GM19467 (cell line): Measurements from ENCODE around the gene TACO1.

Source experiments
- ATAC-seq: cut with Tn5 transposase; IDR thresholded peaks from one replicate; pipeline ENCODE4 v1.9.1; 2021; ENCODE audit warnings: mild to moderate bottlenecking, moderate library complexity; ENCODE audit not compliant: unreplicated experiment

The TACO1 gene

DNA sequence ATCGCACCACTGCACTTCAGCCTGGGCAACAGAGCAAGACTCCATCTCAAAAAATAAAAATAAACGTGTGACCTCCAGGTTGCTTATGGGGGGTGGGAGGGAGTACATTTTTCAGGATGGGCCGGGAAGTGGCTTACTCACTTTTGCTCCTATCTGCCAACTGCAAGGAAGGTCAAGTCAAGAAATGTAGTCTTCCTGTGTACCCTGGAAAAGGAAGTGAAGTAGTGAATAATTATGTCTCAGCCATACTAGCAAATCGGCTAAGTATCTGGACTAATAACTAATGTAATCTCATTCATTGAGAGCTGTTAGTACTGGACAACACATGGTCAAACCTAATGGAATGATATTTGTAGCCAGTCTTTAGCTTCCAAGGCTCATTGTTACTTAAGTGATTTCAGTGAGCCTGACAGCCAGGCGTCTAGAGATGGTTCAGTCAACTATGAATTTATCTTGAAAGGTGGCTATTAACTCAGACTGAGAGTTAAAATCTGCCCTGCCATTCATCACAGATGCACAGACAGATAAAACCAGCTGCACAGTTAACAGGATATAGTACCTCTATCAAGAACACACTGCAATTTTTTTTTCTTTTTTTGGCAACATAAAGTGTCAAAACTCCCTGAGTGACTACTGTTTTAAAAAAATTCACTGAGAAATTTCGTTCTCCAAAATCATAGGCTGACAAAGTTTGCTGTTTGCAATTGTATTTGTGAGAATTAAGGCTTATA lies 3.7 kb upstream of the TACO1 start:
- no peak for ATAC-seq

- ATAC-seq = no peak
Observed at GRCh38 chr17:63598281-63598680, 2.4 kb upstream of the TACO1 start.

- ATAC-seq = no peak
Observed at GRCh38 chr17:63601439-63602371, 1.0 kb downstream of the TACO1 start.

DNA sequence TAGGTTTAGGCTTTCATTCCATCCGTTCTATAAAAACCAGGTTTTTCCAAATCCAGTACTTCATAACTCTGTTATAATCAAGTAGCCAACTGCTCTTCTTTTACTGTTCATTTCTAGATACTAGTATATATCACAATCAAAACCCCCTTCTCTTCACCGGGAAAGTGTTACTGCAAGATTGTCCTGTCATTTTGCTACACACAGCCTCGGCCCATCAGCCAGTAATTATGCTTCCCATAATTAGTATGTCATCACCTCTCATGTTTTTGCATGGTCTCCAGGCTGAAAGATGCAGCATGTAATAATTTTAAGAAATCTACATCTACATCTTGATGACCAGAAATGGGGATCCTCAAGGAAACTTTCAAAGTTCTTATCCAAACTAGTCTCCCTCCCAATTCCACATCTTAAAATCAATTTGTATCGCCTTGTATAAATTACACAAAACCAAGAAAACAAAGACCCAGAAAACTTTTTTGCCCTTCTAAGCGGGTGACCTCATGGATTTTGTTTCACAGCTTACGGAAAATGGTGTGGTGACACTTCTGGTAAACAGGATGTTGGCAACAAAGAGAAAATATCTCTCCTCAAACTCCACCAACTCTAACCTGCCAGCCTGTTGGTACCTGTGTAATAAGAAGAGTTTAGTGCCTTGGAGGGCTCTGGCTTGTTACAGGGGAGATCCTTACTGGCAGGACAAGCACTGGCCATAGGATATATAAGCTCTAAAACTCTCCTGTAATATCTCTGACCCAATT lies 9.3 kb downstream of the TACO1 start:
- ATAC-seq = no peak

GRCh38 chr17:63610854-63611253 lies 10.2 kb downstream of the TACO1 start:
- no peak for ATAC-seq

- no peak for ATAC-seq
Observed at GRCh38 chr17:63611354-63611753, 10.7 kb downstream of the TACO1 start.

- no peak for ATAC-seq
Observed at GRCh38 chr17:63613663-63614062, 13.0 kb downstream of the TACO1 start.

GRCh38 chr17:63621229-63621683 lies 20.6 kb downstream of the TACO1 start:
- ATAC-seq = no peak

GRCh38 chr17:63621684-63622573 lies 21.2 kb downstream of the TACO1 start, which contains the start of gene MAP3K3:
MAP3K3 (plus strand) TSS chr17:63622417; CDS start chr17:63622760, 343 bp downstream.
- peak; percentile 91 for ATAC-seq

GRCh38 chr17:63622574-63623390 lies 22.1 kb downstream of the TACO1 start:
- peak; percentile 20 for ATAC-seq

GRCh38 chr17:63623786-63624530 lies 23.3 kb downstream of the TACO1 start:
- ATAC-seq = no peak

- ATAC-seq = no peak
Observed at GRCh38 chr17:63624531-63624880, 23.8 kb downstream of the TACO1 start.

- ATAC-seq = no peak
Observed at GRCh38 chr17:63626551-63627180, 26.0 kb downstream of the TACO1 start.

DNA sequence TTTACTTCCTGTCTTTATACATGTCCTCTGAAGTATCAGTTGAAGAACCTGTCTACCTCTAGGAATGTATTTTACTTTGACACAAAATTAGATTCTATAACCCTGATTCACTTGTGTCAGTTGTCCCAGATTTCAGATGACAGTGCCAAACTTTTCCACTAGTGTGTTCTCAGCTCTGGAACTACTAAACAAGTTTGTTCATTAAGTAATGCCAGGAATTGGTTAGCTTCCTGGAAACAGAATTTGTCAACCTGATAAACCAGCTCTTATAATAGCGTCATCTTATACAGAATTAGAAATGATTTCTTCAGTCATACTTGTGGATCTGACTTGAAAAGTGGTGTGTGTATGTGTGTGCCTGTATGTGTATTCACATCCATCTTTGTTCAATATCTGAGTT lies 28.9 kb downstream of the TACO1 start:
- ATAC-seq = no peak

DNA sequence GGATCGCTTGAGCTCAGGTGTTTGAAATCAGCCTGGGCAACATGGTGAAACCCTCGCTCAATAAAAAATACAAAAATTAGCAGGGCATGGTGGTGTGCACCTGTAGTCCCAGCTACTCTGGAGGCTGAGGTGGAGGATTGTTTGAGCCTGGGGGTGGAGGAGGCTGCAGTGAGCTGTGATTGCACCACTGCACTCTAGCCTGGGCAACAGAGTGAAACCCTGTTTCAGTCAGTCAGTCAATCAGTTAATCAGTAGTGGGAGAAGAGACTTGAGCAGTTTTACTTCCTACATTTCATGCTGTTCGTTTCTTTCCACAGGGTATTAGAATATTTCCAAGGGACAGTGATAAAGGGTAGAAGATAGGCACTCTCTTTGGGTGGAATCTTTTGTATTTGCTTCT lies 30.4 kb downstream of the TACO1 start:
- ATAC-seq = no peak

GRCh38 chr17:63631626-63632025 lies 30.9 kb downstream of the TACO1 start:
- no peak for ATAC-seq

GRCh38 chr17:63633742-63634141 lies 33.0 kb downstream of the TACO1 start:
- no peak for ATAC-seq

DNA sequence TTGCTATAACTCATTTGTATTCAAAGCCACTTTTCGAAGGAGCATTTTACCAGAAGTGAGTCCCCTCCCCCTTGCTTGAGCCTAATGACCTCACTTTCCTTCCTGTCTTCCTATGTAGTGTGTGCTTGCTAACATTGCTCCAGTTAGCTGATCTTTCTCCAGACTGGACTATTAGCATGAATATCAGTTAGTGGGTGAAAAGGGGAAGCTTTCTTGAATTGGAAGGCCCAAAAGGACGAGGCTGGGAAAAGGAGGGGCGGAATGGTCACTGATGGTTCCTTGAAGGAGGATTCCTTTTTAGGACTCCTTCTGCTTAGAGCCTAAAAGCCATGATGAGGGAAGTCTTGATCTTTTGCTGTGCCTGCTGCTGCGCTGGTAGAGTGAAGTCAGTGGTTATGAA lies 33.5 kb downstream of the TACO1 start:
- ATAC-seq = no peak
